CD4-positive, alpha-beta T cell treated with Interleukin-2 at 100 ng/mL for 4 hours (primary cell): Measurements from ENCODE around the gene CCR7.
A peak's percentile ranks its signal among the peaks of the same experiment; 100 is the strongest.

ENCODE experiments used
- DNase-seq: peaks from one replicate; pipeline ENCODE4 v3.0.0-alpha.2; 2020; ENCODE audit warnings: low spot score

The CCR7 gene

DNA sequence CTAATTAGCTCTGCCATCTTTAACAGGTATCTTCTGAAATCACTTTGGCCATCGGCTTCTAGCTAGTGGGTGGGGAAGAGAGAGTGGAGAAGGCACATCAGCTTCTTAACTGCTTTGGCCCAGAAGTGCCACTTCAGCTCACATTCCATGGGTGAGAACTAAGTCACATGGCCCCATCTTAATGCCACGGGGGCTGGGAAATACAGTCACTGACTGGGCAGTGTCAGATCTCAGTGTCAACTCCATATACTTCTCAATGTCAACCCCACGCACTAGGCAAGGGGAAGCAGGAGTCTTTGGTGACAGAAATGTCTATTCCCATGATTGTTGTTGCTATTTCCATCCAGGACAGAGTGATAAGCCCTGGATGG lies 29.4 kb downstream of the CCR7 start:
- DNase-seq, result no peak

DNA sequence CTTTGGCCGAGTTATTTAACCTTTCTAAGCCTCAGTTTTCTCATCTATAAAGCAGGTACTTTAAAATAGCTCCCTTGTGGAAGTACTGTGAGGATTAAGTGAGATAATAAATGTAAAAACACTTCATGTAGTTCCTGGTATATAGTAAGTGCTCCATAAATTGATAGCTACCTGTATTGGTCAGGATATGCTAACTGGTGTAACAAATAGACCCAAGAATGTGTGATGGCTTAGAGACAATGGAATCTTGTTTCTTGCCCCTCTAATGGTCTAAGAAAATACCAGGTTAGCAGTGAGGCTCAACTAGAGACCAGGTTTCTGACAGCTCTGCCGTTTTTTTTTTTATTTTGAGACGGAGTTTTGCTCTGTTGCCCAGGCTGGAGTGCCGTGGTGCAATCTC lies 29.8 kb downstream of the CCR7 start:
- no peak for DNase-seq

DNA sequence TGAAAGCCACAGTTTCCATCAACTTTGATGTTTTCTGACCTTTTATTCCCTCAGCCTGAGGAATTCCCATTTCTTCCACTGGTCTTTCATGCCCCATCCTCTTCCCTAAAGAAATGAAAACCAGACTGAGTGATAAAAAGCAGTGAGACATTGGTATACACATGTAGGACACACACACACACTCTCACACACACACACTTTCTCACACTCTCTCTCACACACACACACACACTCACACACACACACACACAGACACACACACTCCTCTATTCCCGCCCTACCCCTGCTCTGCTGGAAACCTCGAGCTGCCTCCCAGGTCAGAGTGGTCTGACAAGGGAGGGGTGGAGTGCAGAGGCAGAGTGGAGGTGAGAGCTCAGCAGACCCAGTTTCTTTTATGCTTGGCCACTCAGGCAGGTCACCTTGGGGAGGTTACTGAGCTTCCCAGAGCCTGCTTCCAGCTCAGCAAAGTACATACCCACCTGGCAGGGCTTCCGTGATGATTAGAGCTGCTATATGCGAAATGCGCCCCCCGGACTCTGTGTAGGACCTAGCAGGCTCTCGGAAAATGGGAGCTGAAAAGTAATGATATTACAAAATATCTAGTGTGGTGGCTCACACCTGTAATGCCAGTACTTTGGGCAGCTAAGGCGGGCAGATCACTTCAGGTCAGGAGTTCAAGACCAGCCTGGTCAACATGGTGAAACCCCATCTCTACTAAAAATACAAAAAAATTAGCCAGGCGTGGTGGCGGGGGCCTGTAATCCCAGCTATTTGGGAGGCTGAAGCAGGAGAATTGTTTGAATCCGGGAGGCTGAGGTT lies 30.7 kb downstream of the CCR7 start:
- DNase-seq, result no peak

DNA sequence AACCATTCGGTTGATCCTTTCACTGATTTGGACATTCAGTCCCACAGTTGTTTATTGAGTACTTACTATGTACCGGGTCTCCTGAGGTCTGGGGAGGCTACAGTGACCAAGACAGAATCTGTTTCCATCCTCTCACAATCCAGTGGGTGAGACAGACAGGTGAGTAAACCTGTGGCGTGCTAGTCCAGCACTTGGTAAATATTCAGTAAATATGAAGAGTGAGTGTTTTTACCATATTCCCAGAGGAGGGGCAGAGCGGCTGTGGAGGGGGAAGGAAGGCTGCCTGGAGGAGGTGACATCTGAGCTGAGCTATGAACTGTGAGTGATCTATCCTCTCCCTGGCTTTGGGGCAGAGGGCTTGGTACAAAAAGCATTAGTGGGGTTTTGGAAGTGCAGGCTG lies 31.4 kb downstream of the CCR7 start:
- DNase-seq, result no peak

DNA sequence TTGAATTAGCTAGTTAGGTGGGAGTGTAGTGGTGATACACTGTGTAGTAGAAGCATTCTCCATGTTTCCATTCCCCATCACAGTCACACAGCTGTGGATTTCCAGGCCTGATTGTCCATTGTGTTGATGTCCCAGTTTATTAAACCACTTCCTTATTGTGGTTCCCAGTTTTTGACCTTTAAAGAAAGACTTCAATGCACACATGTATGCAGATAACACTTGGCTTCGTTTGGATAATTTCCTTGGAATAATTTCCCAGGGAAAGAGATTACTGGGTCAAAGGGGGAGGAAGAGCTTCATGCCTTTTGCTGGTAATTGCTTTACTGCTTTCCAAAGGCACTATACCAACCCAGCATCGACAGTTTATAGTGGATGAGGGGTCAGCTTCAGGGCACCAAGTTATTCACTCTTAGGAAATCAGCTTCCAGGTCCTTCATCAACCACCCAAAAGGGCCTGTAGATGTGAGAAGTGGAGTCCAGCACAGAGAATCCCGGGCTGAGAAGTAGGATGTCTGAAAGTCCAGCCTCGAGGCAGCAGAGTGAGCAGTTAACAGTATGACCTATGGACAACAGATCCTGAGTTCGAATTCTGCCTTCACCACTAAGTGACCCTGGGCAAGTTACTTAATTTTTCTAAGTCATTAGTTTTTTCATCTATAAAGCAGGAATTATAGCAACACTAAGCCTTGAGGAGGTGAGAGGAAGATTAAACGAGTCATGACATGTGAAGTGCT lies 32.6 kb downstream of the CCR7 start:
- DNase-seq, result no peak

DNA sequence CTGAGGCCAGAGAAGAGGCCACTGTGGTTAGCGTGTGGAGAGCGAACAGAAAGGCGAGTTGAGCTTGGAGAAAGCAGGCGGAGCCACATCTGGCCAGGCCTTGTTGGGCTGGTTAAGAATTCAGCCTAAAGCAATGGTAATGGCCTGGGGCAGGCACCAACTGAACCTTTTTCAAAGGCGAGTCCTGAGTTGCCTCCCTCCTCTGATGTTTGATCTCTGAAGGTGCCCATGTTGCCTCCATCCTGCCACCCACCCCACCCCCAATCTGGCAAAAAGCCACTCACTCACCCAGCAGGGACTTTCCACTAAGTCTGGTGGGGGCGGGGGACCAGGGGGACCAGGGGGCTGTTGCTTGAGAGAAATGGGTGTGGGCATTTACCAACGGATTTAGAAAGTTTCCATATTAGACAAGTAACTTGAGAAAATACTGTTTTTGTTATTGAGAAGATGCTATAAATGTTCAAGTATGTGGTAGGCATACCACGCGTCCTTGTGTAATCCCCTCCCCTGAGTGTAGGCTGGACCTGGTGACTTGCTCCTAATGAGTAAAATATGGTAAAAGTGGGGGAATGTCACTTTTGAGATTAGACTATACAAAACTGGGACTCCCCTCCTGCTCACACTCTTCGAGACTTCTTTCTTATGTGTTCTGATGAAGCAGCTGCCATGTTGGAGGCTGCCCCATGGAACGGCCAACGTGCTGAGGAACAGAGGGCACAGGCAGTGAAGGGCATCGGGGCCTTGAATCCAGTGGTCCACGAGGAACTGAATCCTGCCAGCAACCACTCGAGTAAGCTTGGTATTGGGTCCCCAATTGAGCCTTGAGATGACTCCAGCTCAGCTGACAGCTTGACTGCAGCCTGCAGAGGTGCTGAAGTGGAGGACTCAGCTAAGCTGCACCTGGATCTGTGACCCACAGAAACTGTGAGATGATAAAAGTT lies 34.0 kb downstream of the CCR7 start:
- DNase-seq, result peak; percentile 70

DNA sequence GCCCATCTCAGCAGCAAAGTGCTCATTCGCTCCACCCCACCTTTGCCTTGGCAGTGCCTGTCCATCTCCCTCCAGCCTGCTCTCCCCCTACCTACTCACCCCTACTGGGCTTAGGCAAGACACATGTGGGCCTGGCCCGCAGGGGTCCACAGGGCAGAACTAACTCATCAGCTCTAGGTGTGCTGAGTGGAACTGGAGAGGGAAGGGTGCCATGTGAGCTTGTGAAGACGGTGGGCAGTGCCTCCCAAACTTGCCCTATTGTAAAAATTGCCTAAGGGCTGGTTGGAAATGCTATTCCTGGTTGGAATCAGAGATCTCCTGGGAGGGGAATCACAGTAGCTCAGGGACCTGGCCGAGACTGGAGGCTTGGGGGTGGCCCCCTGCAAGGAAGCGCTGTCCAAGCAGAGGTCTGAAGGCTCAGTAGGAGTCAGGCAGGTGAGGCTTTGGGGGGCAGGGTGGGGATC lies 34.7 kb downstream of the CCR7 start:
- DNase-seq, result no peak

DNA sequence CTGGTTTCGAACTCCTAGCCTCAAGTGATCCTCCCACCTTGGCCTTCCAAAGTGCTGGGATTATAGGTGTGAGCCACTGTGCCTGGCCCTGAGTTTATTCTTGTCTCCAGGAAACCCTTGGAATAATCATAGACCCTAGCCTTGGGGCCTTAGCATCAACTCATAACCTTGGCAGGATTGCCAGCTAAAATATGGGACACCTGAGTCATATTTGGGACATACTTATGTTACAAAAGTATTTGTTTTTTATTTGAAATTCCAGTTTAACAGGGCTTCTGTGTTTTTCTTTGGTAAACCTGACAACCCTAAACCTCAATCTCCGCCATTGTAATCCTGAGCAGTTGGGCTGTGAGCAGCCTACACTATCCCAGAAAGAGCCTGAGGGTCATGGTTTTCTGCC lies 35.3 kb downstream of the CCR7 start:
- no peak for DNase-seq

DNA sequence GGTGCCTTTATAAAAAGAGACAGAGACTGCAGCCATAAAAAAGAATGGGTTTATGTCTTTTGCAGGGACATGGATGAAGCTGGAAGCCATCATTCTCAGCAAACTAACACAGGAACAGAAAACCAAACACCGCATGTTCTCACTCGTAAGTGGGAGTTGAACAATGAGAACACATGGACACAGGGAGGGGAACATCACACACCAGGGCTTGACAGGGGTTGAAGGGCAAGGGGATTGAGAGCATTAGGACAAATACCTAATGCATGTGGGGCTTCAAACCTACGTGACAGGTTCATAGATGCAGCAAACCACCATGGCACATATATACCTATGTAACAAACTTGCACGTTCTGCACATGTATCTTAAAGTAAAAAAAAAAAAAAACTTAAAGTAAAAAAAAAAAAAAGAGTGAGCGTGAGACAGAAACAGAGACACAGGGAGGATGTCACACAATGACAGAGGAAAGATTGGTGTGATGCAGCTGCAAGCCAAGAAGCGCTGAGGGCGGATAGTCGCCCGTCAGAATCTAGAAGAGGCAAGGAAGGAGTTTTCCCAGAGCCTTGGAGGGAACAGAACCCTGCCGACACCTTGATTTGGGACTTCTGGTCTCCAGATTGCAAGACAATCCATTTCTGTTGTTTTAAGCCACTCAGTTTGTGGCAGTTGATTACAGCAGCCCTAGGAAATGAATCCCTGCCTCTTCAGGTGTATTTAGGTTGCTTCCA lies 36.4 kb downstream of the CCR7 start:
- DNase-seq, result no peak

DNA sequence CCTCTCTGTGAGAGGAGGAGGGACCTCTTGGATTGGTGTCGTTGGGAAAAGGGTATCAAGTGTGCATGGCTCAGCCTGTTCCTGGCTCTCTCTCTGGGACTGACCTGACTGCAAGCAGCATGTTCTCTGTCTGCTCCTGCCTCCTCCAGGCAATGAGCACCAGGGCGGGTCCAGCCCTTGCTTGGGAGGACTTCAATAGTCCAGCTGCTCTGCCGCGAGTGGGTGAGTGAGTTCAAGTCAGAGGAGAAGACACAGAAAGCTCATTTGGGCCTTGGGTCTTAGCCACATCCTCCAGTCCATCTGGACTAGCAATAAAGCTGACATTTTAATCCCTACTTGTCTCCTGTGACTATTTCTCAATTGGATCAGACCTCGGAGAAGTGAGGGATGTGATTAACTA lies 38.6 kb downstream of the CCR7 start:
- DNase-seq, result no peak

DNA sequence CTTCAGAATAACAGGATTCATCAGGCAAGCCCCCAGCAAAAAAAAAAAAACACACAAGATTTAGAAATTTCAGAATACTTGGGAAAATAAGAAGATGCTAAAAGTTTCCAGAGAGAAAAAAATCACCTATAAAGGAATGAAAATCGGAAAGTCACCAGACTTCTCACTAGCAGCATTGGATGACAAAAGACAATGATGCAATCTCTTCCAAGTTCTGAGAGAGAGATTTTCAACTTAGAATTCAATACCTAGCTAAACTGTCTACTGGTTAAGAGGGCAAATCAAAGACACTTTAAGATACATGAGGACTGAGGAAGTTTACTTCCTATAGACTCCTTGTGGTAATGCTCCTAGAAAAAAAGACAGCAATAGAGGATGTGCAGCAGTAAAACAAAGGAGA lies 40.0 kb downstream of the CCR7 start:
- DNase-seq, result no peak

DNA sequence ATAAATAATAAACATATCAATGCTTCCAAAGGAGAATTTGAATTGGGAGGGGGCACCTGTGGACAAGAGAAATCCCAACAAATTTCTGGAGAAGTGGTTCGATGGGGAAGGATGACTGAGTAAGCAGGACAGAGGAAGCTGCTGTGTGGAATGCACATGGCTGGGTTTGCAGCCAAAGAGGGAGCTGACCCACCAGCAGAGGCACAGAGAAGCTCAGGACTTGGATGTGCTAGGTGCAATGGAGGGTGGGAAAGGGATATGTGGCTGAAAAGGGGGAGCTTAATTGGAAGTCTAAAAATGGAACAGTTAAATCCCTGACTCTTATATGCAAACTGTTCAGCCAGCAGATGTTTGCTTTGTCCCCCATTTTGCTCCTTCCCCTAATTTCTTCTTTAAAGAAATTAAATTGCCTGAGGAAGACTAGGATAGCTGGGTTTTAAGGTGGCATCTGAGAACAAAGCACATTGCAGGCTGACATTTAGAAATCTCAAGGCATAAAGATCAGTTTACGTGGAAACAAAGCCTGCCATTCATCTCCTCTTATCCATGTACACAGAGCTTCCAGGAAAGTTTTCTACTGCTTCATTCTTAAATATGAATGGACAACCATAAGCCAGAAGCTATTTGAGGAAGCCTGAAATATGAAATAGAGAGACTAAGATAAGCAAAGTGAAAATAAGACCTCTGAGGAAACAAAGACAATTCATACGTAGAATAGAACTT lies 40.9 kb downstream of the CCR7 start:
- no peak for DNase-seq

DNA sequence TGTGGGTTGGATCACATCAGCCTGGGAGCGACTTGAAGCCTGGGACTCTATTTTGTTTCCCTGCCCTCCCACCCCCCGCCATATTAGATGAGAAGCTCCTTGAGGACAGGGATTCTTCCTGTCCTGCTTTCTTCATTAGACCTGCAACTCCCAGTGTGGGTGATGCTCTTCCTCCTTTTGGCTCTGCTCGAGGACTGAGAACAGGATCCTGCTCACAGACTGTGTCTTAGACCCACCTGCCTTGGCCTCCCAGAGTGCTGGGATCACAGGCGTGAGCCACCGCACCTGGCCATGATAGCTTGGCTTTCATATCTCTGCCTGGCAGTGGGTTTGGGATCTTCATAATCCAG lies 42.3 kb downstream of the CCR7 start:
- DNase-seq, result no peak

DNA sequence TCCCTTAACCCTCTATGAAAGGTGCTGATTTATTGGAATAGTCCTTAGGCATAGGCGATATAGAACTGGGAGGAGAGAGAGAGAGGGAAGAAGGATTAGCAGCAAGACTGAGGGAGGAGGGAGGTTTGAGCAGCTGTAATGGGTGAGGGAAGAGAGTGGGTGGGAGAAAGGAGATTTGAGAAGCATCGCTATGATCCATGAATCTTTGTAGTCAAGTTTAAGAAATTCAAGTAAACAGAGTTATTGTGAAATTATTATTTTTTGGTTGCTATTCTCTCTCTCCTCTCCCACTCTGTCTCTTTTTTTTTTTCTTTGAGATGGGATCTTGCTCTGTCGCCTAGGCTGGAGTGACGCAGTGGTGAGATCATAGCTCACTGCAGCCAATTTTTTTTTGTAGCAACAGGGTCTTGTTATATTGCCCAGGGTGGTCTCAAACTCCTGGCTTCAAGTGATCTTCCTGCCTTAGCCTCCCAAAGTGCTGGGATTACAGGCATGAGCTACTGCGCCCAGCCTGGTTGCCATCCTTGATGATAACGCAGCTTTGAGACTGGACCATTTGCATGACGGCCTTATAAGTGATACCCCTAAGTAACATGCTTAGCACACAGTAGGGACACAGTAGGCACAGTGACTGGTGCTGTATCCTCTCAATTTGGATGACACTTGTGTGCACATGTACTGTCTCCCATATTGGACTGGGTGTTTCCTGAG lies 42.9 kb downstream of the CCR7 start:
- DNase-seq, result no peak

DNA sequence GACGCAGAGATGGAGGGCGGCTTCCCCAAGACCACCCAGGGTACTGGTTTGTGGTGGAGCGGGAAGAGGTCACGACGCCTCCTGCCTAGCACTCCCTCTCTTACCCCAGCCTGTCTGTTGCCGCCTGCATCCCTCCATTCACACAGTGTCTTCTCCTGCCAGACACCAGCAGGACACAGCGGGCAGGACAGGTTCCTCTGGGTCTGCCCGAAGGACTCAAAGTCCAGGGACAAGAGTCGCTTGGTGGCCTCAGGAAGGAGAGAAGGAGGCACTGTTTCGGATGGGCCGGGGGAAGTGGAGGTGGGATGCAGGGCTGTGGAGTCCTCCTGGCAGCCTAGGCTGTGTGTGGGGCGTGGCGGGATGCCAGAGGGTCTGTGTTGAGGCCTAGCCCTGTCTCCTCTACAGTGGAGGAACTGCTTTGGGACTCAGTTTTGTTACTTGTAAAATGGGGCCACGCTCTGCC lies 44.2 kb downstream of the CCR7 start:
- no peak for DNase-seq

DNA sequence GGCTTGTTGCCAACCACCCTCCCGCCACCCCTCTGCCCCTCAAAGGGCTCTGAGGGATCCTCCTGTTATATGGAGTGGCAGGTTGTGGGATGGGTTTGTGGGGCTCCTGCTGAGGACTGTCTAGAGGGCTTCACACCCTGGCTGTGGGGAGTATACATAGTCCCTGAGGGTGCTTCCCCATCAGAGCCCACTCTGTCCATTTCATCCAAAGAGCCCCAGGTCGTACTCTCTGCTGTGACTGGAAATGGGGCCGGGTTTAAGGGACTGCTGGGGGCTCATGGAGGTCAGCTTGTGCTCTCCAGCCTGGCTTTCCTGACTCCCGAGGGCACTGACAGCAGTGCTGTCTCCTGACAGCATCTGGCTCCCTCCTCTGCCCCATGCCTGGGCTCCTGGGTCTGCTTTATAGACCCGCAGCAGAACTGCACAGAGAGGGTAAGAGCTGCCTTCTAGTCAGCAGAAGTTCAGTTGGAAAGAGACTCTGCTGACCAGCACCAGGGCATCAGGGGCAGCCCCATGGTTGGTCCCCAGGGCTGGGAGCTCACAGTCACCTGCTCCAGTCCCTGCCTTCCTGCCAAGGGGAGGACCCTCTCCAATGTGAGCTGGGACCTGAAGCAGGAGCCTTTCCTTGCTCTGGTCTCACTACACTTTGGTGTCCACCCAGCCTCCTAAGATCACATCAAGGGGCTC lies 46.0 kb downstream of the CCR7 start:
- DNase-seq, result no peak

DNA sequence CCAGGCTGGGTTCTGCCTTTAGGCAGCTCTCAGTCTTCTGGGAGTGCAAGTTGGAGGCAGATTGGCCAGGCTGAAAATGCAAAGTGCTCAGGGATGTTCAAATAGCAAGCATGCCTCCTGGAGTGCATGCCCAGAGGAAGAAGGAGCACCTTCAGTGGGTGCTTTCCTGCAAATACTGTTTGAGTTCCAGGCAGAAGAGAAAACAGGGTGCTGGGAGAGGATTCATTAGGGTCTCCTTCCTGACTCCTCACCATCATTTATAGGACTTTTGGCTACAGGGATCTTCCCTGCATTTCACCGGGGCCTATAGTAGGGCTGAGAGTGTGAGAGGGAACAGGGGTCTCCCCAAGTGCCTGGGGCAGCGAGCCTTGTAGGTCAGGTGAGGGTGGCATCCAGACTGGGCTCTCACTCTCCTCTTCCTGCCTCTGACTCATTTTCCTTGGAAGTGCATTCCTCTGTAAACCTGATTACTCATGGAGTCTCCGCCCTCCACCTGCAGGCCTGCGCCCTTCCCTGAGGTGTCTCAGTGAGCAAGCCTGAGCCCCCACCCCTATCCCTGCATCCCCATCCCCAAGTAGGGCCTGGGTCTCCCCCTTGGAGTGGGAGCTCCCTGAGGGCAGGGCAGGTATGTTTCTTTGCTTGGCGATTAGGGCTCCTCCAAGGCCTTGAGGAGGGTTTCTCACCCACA lies 46.7 kb downstream of the CCR7 start:
- DNase-seq, result no peak

DNA sequence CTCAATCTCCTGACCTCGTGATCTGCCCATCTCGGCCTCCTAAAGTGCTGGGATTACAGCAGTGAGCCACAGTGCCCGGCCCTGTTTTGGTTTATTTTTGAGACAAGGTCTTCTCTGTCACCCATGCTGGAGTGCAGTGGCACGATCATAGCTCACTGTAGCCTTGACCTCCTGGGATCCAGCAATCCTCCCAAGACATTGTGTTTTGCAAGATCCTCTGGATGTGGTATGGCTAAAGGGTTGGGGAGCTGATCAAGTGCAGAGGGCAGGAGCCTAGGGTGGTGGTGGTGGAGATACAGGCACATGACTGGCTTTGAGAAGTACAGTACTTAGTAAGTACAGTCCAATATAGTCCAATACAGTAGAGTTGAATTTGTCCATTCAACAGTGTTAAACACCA lies 47.3 kb downstream of the CCR7 start:
- DNase-seq, result no peak

DNA sequence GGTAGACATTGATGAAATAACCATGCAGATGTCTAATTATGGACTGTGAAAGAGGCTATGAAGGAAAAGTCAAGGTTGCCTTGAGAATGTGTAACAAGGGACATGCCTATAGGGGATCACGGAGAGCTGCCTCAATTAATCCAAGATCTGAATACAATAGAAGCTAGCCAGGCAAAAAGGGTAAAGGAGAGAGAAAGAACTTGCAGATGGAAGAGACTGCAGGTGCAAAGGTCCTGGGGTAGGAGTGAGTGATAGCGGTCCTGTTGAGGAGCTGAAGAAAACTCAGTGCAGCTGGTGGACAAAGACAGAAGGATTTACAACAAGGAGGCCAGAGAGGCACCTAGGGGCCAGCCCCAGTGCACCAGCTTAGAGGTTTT lies 48.0 kb downstream of the CCR7 start:
- no peak for DNase-seq
